GM21360 (cell line): Measurements from ENCODE around the gene SMARCC1.

ENCODE experiments used
- ATAC-seq: cut with Tn5 transposase; IDR thresholded peaks from one replicate; pipeline ENCODE4 v1.9.1; 2021; ENCODE audit warnings: mild to moderate bottlenecking, moderate library complexity; ENCODE audit not compliant: unreplicated experiment

SMARCC1 gene

GRCh38 chr3:47592066-47592795, 189.5 kb downstream of the SMARCC1 start:
- no peak for ATAC-seq

- ATAC-seq, result no peak
Measured at GRCh38 chr3:47590216-47590615, 191.5 kb downstream of the SMARCC1 start.

GRCh38 chr3:47588587-47588986, 193.1 kb downstream of the SMARCC1 start:
- ATAC-seq, result no peak

- no peak for ATAC-seq
Measured at GRCh38 chr3:47588053-47588452, 193.6 kb downstream of the SMARCC1 start.

- no peak for ATAC-seq
Measured at GRCh38 chr3:47586746-47587145, 194.9 kb downstream of the SMARCC1 start.

- ATAC-seq, result no peak
Measured at GRCh38 chr3:47583320-47584075, 198.2 kb downstream of the SMARCC1 start.

GRCh38 chr3:47581835-47582234, 199.9 kb downstream of the SMARCC1 start:
- ATAC-seq, result no peak

DNA sequence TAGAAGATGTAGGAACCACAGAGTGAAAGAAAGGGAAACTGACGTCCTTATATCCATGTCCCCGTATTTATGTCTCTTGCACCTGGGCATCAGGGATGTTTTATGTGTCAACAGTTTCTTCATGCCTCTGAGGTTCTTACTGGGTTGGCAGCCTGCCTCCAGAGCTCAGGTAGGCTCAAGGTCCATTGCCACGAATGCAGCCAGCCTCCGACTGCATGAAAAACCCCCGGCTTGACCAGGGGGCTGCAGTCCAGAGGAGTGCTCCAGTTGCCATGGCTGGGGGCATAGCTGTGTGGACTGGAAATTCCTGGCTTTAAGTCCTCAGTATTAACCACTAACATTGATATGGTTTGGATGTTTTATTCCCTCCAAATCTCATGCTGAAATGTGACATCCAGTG, 200.3 kb downstream of the SMARCC1 start:
- ATAC-seq, result no peak

- no peak for ATAC-seq
Measured at GRCh38 chr3:47580481-47580880, 201.2 kb downstream of the SMARCC1 start.

- no peak for ATAC-seq
Measured at GRCh38 chr3:47579875-47580274, 201.8 kb downstream of the SMARCC1 start.

DNA sequence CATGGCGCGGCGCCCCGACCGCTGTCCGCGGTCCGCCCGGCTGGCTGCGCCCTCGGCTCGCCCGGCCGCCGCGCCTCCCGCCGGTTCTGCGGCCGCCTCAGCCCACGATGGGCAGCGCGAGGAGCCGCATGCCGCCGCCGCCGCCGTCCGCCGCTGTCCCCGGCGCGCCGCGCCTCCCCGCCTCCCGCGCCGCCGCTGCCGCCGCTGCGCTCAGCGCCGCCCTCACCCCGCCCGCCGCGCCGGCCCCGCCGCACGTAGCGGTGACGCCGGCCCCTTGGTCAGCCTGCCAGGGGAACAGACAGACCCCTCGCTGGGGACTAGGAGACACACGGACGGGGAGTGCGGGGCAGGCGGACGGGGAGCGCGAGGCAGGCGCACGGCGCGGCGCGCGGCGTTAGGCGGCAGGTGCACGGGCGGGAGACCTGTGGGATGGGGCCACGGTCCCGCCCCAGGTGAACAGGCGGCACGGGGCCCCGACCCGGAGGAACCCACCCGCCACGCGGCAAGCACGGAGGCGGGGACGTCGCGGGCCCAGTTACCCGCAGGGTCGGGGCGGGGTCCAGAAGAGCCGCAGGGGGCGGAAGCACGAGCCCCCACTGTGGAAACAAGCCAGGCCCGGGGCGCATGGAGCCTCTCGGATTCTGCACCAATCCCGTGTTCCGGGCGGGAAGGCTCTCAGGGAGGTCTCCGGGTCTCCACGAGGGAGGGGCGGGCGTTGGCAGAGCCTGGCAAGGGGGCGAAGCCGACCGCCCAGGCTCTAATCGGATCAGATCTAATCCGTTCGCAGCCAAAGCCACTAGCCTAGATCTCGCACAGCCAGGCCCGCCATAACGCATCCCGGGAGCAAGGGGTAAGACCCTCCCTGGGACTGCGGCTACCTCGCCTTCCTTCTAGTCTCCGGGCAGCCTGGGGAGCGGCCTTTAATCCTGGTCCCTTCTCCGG, 202.7 kb downstream of the SMARCC1 start, which contains the start of gene CSPG5:
TSS of gene CSPG5 (minus strand) at position 175 of the 942 bp plus-strand sequence. CDS start at position 3, 172 bp downstream.
- no peak for ATAC-seq

GRCh38 chr3:47578119-47578632, 203.5 kb downstream of the SMARCC1 start:
- no peak for ATAC-seq

- no peak for ATAC-seq
Measured at GRCh38 chr3:47577583-47578118, 204.0 kb downstream of the SMARCC1 start.

GRCh38 chr3:47573190-47574172, 208.2 kb downstream of the SMARCC1 start:
- ATAC-seq, result no peak

DNA sequence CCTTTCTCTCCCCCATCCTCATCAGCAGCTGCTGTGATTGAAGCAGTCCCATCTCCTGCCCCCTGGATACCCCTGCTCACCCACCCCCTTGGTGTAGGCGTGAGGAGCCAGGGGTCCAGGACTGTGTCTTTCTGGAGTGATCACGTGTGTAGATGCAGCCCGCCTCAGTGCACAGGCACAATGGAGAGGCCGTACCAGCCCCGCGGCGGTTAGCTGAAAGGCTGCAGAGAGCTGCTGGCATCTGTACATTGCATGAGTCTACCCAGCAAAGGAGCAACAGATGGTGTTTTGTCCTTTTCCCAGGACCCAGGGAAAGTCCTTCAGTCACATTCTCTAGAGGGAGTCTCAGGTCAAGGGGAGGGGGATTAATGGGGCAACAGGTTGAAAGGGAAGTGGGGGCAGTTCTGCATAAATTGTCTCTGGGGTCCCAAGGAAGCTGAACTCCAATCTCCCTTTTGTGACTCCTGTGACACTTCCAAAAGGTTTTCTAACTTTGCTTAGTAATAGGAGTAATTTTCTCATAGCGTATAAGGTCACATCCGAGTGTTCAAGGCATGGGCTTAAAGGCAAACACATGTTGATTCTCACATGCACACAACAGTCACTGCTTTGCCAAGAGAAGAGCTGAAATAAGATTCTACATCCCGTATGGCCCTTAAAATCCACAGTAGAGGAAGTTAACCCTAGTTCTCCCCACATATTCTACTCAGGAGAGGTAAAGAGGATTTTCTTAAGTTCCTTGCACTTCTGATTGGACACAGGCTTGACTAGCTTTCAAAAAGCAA, 210.1 kb downstream of the SMARCC1 start:
- ATAC-seq, result no peak

GRCh38 chr3:47568901-47569300, 212.8 kb downstream of the SMARCC1 start:
- ATAC-seq, result no peak

- ATAC-seq, result no peak
Measured at GRCh38 chr3:47567149-47567548, 214.5 kb downstream of the SMARCC1 start.

DNA sequence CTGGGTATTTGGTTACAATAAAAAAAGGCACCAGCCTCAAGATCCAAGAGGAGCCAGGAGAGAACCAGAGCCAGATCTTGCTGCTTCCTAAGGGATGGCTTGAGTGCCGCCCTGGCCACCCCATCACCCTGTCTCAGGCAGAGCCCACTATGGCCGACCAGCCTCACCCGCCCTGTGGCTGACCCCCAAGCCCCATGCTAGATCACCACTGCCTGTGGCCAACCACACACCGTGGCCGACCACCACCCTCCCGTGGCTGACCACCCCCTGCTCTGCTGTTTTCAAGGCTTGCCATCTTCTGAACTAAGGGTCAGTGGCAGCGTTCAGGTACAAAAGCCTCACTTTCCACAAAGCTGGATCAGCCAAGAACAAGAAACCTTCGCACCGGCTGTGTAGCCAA, 215.0 kb downstream of the SMARCC1 start:
- ATAC-seq, result no peak
